B cell (primary cell): ENCODE data around the gene PRR14L.

Experiments used
- CTCF ChIP-seq: fragments of 200-600 bp; IDR thresholded peaks from one replicate; pipeline ENCODE4 v1.8.0; 2022; ENCODE audit warnings: antibody characterized with exemption, mild to moderate bottlenecking
- EZH2 ChIP-seq: IDR thresholded peaks from 2 replicates; pipeline ENCODE4 v1.6.1; 2012; ENCODE audit warnings: borderline replicate concordance, low read depth, mild to moderate bottlenecking, moderate library complexity, low read length; ENCODE audit not compliant: insufficient read depth, poor library complexity, severe bottlenecking

- TF ChIP-seq CTCF (no peak), EZH2 (no peak)
Observed at GRCh38 chr22:31737932-31738331, 12.0 kb downstream of the PRR14L start.
